HEK293 (cell line): Measurements from ENCODE around the gene RAB21.

ENCODE experiments used
- CTCF ChIA-PET: fragments of 350-600 bp; formaldehyde crosslinking; extraction: SDS; loops from one replicate; lab custom pipeline; 2021; ENCODE audit warnings: antibody characterized with exemption; lab: Yijun Ruan, JAX
- POLR2A ChIA-PET: fragments of 300-600 bp; formaldehyde crosslinking; extraction: SDS; loops from one replicate; lab custom pipeline; 2020; ENCODE audit warnings: antibody characterized with exemption, inconsistent platforms; lab: Yijun Ruan, JAX
- H3K27ac ChIP-seq: fragments of 200-500 bp; sonication (Bioruptor generic); 2 replicates; pipeline ENCODE4 v1.5.1; 2014; ENCODE audit warnings: low read depth, low read length, control low read depth, inconsistent platforms; ENCODE audit errors: extremely low read depth
- H3K36me3 ChIP-seq, 2 experiments: fragments of 200-500 bp in 1 of 2; sonication (Bioruptor generic) in 1 of 2; 1 replicate in 1 of 2; 2 replicates in 1 of 2; pipeline ENCODE4 v1.5.1; 2014 to 2017; ENCODE audit warnings: inconsistent platforms in 2 of 2, low read length in 2 of 2; ENCODE audit not compliant: control insufficient read depth in 2 of 2, insufficient read depth in 1 of 2
- H3K4me1 ChIP-seq: fragments of 200-500 bp; sonication (Bioruptor generic); 2 replicates; pipeline ENCODE4 v1.5.1; 2014; ENCODE audit warnings: mild to moderate bottlenecking, low read length, inconsistent platforms; ENCODE audit not compliant: control insufficient read depth, insufficient read depth
- H3K4me3 ChIP-seq: 2 replicates; pipeline ENCODE4 v1.5.1; 2011; ENCODE audit warnings: low read depth, mild to moderate bottlenecking, control low read depth, low read length, moderate library complexity
- H3K9me3 ChIP-seq: fragments of 200-500 bp; sonication (Bioruptor generic); 2 replicates; pipeline ENCODE4 v1.5.1; 2014; ENCODE audit warnings: low read depth, low read length, inconsistent platforms; ENCODE audit not compliant: control insufficient read depth, insufficient read depth
- SCRT1 ChIP-seq: fragments of 450-650 bp; formaldehyde crosslinking; IDR thresholded peaks from 2 replicates; pipeline ENCODE4 v1.5.1; 2016; ENCODE audit warnings: missing biosample characterization, missing genetic modification characterization, borderline replicate concordance
- SCRT2 ChIP-seq: fragments of 450-650 bp; formaldehyde crosslinking; IDR thresholded peaks from 2 replicates; pipeline ENCODE4 v1.5.1; 2016; ENCODE audit warnings: missing biosample characterization, missing genetic modification characterization
- ZEB2 ChIP-seq: fragments of 450-650 bp; formaldehyde crosslinking; IDR thresholded peaks from 2 replicates; pipeline ENCODE4 v1.5.1; 2016; ENCODE audit warnings: missing biosample characterization, missing genetic modification characterization
- ZNF10 ChIP-seq: fragments of 450-650 bp; formaldehyde crosslinking; IDR thresholded peaks from 2 replicates; pipeline ENCODE4 v1.5.1; 2017; ENCODE audit warnings: missing biosample characterization, missing genetic modification characterization
- ZNF19 ChIP-seq: fragments of 450-650 bp; formaldehyde crosslinking; IDR thresholded peaks from 2 replicates; pipeline ENCODE4; 2016; ENCODE audit warnings: missing biosample characterization, missing genetic modification characterization, low read depth
- ZNF354C ChIP-seq: fragments of 450-650 bp; formaldehyde crosslinking; IDR thresholded peaks from 2 replicates; pipeline ENCODE4 v1.5.1; 2016; ENCODE audit warnings: missing biosample characterization, missing genetic modification characterization, low read depth, borderline replicate concordance
- ZNF521 ChIP-seq: fragments of 450-650 bp; formaldehyde crosslinking; IDR thresholded peaks from 2 replicates; pipeline ENCODE4 v1.5.1; 2017; ENCODE audit warnings: missing biosample characterization, mild to moderate bottlenecking, missing genetic modification characterization
- ZNF571 ChIP-seq: fragments of 450-650 bp; formaldehyde crosslinking; IDR thresholded peaks from 2 replicates; pipeline ENCODE4 v1.5.0; 2017; ENCODE audit warnings: missing biosample characterization, missing genetic modification characterization
- ZNF621 ChIP-seq: fragments of 450-650 bp; formaldehyde crosslinking; IDR thresholded peaks from 2 replicates; pipeline ENCODE4 v1.5.1; 2017; ENCODE audit warnings: missing biosample characterization, missing genetic modification characterization
- ZNF664 ChIP-seq: fragments of 450-650 bp; formaldehyde crosslinking; IDR thresholded peaks from 2 replicates; pipeline ENCODE4 v1.5.1; 2016; ENCODE audit warnings: missing biosample characterization, missing genetic modification characterization
- ZNF747 ChIP-seq: fragments of 450-650 bp; formaldehyde crosslinking; IDR thresholded peaks from 2 replicates; pipeline ENCODE4 v1.5.1; 2016; ENCODE audit warnings: missing biosample characterization, missing genetic modification characterization
- ZNF791 ChIP-seq: fragments of 450-650 bp; formaldehyde crosslinking; IDR thresholded peaks from 2 replicates; pipeline ENCODE4 v1.5.1; 2016; ENCODE audit warnings: missing biosample characterization, missing genetic modification characterization
- TF ChIP-seq, protein P1 (sequence below): fragments of 450-650 bp; formaldehyde crosslinking; IDR thresholded peaks from 2 replicates; pipeline ENCODE4 v1.5.1; 2016; ENCODE audit warnings: missing biosample characterization, missing genetic modification characterization
- TF ChIP-seq, protein P2 (sequence below): fragments of 450-650 bp; formaldehyde crosslinking; IDR thresholded peaks from 2 replicates; pipeline ENCODE4 v1.5.1; 2017; ENCODE audit warnings: missing biosample characterization, missing genetic modification characterization
- TF ChIP-seq, protein P3 (sequence below): fragments of 450-650 bp; formaldehyde crosslinking; IDR thresholded peaks from 2 replicates; pipeline ENCODE4 v1.5.1; 2017; ENCODE audit warnings: missing biosample characterization, missing genetic modification characterization
- TF ChIP-seq, protein P4 (sequence below): fragments of 450-650 bp; formaldehyde crosslinking; IDR thresholded peaks from 2 replicates; pipeline ENCODE4 v1.5.1; 2016; ENCODE audit warnings: missing biosample characterization, missing genetic modification characterization
- TF ChIP-seq, protein P5 (sequence below): fragments of 450-650 bp; formaldehyde crosslinking; IDR thresholded peaks from 2 replicates; pipeline ENCODE4 v1.5.1; 2016; ENCODE audit warnings: missing biosample characterization, missing genetic modification characterization
- TF ChIP-seq, protein P6 (sequence below): fragments of 450-650 bp; formaldehyde crosslinking; IDR thresholded peaks from 2 replicates; pipeline ENCODE4 v1.5.1; 2016; ENCODE audit warnings: missing biosample characterization, missing genetic modification characterization

The RAB21 gene

DNA sequence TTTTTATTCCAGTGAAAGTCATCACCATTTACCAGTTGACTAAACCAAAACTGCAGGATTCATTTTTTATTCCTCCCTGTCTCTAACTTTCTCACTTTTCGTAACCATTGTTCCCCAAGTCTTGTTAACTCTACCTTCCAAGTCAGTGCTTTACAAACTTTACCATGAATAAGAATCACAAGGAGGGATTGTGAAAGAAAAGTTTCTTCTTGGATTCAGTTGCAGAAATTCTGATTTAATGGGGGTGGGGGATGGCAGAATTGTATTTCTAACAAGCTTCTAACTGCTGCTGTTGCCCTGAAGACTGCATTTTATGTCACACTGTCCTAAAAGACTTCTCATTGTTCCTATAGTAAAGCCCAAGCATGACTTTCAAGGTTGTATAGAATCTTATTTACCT, 5.0 kb upstream of the RAB21 start:
- TF ChIP-seq ZNF521 (tag by site-specific recombination) (no peak), ZNF747 (tag by site-specific recombination) (no peak), ZNF19 (tag by site-specific recombination) (no peak)
- TF ChIP-seq, protein P1, sequence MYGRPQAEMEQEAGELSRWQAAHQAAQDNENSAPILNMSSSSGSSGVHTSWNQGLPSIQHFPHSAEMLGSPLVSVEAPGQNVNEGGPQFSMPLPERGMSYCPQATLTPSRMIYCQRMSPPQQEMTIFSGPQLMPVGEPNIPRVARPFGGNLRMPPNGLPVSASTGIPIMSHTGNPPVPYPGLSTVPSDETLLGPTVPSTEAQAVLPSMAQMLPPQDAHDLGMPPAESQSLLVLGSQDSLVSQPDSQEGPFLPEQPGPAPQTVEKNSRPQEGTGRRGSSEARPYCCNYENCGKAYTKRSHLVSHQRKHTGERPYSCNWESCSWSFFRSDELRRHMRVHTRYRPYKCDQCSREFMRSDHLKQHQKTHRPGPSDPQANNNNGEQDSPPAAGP (tag by site-specific recombination) = no peak
- TF ChIP-seq, protein P2, sequence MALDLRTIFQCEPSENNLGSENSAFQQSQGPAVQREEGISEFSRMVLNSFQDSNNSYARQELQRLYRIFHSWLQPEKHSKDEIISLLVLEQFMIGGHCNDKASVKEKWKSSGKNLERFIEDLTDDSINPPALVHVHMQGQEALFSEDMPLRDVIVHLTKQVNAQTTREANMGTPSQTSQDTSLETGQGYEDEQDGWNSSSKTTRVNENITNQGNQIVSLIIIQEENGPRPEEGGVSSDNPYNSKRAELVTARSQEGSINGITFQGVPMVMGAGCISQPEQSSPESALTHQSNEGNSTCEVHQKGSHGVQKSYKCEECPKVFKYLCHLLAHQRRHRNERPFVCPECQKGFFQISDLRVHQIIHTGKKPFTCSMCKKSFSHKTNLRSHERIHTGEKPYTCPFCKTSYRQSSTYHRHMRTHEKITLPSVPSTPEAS (tag by site-specific recombination) = no peak
- Histone ChIP-seq H3K36me3 (no peaks in the 10 kb centered on the region), H3K4me3 (no peak overlapping the region), H3K4me1 (no peaks in the 10 kb centered on the region), H3K9me3 (no peaks in the 10 kb centered on the region), H3K27ac (no peak overlapping the region)
- ChIA-PET POLR2A (interaction anchor here (1.1 kb wide), 1 partner anchor 86 kb away, joined by 3 read pairs; the partner anchor contains the start of genes THAP2 and ZFC3H1), CTCF (interaction anchor here (1.0 to 5.5 kb wide), 4 partner anchors 30 to 334 kb away, joined by 3 to 63 read pairs (median 4); partner anchors contain the start of gene THAP2)

DNA sequence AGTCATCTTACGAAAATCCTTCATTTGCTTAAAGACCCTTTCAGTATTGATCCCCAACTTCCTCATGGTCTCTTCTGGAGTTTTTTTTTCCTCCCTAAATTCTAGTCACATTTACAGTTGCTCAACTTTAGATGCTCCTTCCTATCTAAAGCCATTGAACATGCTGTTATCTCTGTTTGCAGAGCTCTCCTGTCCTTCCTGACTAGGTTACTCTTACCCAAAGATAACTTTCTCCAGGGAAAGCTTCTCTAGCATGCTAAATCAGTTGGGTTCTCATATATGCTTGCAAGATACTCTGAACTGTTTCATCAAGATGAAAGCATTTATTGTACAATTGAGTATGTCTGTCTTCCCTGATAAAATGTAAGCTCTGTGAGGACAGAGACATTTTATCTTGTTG, 1.8 kb upstream of the RAB21 start:
- Histone ChIP-seq H3K4me3 (no peak overlapping the region), H3K36me3 (peaks cover 6 to 12% of the 10 kb centered on the region in 2 experiments; a peak in 2 of 3 replicates), H3K9me3 (no peaks in the 10 kb centered on the region), H3K4me1 (no peaks in the 10 kb centered on the region), H3K27ac (no peak overlapping the region)
- TF ChIP-seq ZEB2 = no peak
- no peak for TF ChIP-seq SCRT1 (tag by site-specific recombination)
- TF ChIP-seq, protein P3, sequence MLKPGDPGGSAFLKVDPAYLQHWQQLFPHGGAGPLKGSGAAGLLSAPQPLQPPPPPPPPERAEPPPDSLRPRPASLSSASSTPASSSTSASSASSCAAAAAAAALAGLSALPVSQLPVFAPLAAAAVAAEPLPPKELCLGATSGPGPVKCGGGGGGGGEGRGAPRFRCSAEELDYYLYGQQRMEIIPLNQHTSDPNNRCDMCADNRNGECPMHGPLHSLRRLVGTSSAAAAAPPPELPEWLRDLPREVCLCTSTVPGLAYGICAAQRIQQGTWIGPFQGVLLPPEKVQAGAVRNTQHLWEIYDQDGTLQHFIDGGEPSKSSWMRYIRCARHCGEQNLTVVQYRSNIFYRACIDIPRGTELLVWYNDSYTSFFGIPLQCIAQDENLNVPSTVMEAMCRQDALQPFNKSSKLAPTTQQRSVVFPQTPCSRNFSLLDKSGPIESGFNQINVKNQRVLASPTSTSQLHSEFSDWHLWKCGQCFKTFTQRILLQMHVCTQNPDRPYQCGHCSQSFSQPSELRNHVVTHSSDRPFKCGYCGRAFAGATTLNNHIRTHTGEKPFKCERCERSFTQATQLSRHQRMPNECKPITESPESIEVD (tag by site-specific recombination) = no peak
- no peak for TF ChIP-seq ZNF571
- no peak for TF ChIP-seq ZNF621 (tag by site-specific recombination)
- TF ChIP-seq SCRT2 (tag by site-specific recombination) = no peak
- TF ChIP-seq, protein P4, sequence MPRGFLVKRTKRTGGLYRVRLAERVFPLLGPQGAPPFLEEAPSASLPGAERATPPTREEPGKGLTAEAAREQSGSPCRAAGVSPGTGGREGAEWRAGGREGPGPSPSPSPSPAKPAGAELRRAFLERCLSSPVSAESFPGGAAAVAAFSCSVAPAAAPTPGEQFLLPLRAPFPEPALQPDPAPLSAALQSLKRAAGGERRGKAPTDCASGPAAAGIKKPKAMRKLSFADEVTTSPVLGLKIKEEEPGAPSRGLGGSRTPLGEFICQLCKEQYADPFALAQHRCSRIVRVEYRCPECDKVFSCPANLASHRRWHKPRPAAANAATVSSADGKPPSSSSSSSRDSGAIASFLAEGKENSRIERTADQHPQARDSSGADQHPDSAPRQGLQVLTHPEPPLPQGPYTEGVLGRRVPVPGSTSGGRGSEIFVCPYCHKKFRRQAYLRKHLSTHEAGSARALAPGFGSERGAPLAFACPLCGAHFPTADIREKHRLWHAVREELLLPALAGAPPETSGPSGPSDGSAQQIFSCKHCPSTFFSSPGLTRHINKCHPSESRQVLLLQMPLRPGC (tag by site-specific recombination) = no peak
- TF ChIP-seq, protein P5, sequence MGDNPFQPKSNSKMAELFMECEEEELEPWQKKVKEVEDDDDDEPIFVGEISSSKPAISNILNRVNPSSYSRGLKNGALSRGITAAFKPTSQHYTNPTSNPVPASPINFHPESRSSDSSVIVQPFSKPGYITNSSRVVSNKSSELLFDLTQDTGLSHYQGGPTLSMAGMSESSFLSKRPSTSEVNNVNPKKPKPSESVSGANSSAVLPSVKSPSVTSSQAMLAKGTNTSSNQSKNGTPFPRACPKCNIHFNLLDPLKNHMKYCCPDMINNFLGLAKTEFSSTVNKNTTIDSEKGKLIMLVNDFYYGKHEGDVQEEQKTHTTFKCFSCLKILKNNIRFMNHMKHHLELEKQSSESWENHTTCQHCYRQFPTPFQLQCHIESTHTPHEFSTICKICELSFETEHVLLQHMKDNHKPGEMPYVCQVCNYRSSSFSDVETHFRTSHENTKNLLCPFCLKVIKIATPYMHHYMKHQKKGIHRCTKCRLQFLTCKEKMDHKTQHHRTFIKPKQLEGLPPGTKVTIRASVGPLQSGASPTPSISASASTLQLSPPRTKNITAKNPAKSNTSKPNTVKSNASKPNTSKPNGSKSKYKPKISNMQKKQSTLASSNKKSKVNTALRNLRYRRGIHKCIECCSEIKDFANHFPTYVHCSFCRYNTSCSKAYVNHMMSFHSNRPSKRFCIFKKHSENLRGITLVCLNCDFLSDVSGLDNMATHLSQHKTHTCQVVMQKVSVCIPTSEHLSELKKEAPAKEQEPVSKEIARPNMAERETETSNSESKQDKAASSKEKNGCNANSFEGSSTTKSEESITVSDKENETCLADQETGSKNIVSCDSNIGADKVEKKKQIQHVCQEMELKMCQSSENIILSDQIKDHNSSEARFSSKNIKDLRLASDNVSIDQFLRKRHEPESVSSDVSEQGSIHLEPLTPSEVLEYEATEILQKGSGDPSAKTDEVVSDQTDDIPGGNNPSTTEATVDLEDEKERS = no peak
- TF ChIP-seq ZNF791 (tag by site-specific recombination) = no peak
- TF ChIP-seq ZNF664 (tag by site-specific recombination) = no peak
- TF ChIP-seq, protein P6, sequence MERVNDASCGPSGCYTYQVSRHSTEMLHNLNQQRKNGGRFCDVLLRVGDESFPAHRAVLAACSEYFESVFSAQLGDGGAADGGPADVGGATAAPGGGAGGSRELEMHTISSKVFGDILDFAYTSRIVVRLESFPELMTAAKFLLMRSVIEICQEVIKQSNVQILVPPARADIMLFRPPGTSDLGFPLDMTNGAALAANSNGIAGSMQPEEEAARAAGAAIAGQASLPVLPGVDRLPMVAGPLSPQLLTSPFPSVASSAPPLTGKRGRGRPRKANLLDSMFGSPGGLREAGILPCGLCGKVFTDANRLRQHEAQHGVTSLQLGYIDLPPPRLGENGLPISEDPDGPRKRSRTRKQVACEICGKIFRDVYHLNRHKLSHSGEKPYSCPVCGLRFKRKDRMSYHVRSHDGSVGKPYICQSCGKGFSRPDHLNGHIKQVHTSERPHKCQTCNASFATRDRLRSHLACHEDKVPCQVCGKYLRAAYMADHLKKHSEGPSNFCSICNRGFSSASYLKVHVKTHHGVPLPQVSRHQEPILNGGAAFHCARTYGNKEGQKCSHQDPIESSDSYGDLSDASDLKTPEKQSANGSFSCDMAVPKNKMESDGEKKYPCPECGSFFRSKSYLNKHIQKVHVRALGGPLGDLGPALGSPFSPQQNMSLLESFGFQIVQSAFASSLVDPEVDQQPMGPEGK (tag by site-specific recombination) = no peak
- TF ChIP-seq ZNF354C = no peak
- TF ChIP-seq ZNF10 = no peak
- POLR2A ChIA-PET = no interaction called here
- CTCF ChIA-PET = interaction anchor here (0.6 to 1.1 kb wide), 2 partner anchors 93 to 338 kb away, joined by 3 read pairs; no protein-coding TSS in a partner anchor
